H1 (cell line): ENCODE results near the gene KLF9. TPM values are rescaled to one million over a fixed set of nuclear protein-coding genes. Genes with fewer than 3 reads are reported as not detected.

Source experiments
- CTCF ChIA-PET: fragments of 300-600 bp; sonication (Branson Sonifier 250); formaldehyde crosslinking; loops from one replicate; lab custom pipeline; 2021; ENCODE audit not compliant: partially characterized antibody; lab: Charles Lee
- POLR2A ChIA-PET: fragments of 300-600 bp; sonication (Branson Sonifier 250); formaldehyde crosslinking; loops from one replicate; lab custom pipeline; 2021; ENCODE audit warnings: inconsistent platforms; ENCODE audit not compliant: partially characterized antibody; lab: Charles Lee
- DNase-seq, 2 experiments: peaks; one replicate each; pipeline versions ENCODE4 v3.0.0 to v3.0.0-alpha.2; 2010 to 2022; ENCODE audit warnings: low spot score in 2 of 2, low read depth in 1 of 2, mixed read lengths in 1 of 2
- FAIRE-seq: peaks from 2 replicates; lab custom pipeline; 2011; peaks lifted over from hg19 to GRCh38; lab: Jason Lieb, UNC
- H2AFZ ChIP-seq: 2 replicates; pipeline ENCODE4 v1.8.1; 2012; ENCODE audit warnings: low read length, inconsistent platforms
- H2AK5ac ChIP-seq: 2 replicates; pipeline ENCODE4 v1.6.1; 2013; ENCODE audit warnings: low read depth, low read length
- H2BK120ac ChIP-seq: replicated peaks from 2 replicates; pipeline ENCODE3; 2013; ENCODE audit warnings: low read depth, low read length, inconsistent platforms
- H2BK12ac ChIP-seq: 2 replicates; pipeline ENCODE4 v1.6.1; 2013; ENCODE audit warnings: low read depth, low read length
- H2BK15ac ChIP-seq: 2 replicates; pipeline ENCODE4 v1.6.1; 2013; ENCODE audit warnings: low read length
- H2BK20ac ChIP-seq: 2 replicates; pipeline ENCODE4 v1.6.1; 2013; ENCODE audit warnings: low read length
- H2BK5ac ChIP-seq: 2 replicates; pipeline ENCODE4 v1.6.1; 2013; ENCODE audit warnings: low read depth, low read length
- H3K14ac ChIP-seq: 2 replicates; pipeline ENCODE4 v1.6.1; 2013; ENCODE audit warnings: inconsistent platforms; ENCODE audit not compliant: insufficient read length
- H3K18ac ChIP-seq: 2 replicates; pipeline ENCODE4 v1.6.1; 2013; ENCODE audit warnings: low read length; ENCODE audit errors: extremely low read depth
- H3K23ac ChIP-seq: 2 replicates; pipeline ENCODE4 v1.6.1; 2013; ENCODE audit warnings: inconsistent platforms; ENCODE audit not compliant: insufficient read length
- H3K23me2 ChIP-seq: 2 replicates; pipeline ENCODE4 v1.6.1; 2013; ENCODE audit warnings: low read depth, low read length
- H3K27ac ChIP-seq: 2 replicates; pipeline ENCODE4 v1.6.1; 2011; ENCODE audit warnings: low read depth, low read length, inconsistent platforms
- H3K27me3 ChIP-seq, 4 experiments: replicated peaks in 1 of 4; 1 replicate in 1 of 4; 2 replicates in 3 of 4; pipeline versions ENCODE4 v1.6.1 to v1.8.1; 2011 to 2013; ENCODE audit warnings: low read length in 3 of 4, mild to moderate bottlenecking in 3 of 4, inconsistent platforms in 2 of 4, mixed read lengths in 2 of 4, moderate library complexity in 1 of 4; ENCODE audit not compliant: control insufficient read depth in 3 of 4, insufficient read depth in 3 of 4; ENCODE audit errors: extremely low read depth in 1 of 4
- H3K36me3 ChIP-seq, 4 experiments: 2 replicates each; pipeline versions ENCODE4 v1.6.1 to v1.8.1; 2011 to 2013; ENCODE audit warnings: mild to moderate bottlenecking in 4 of 4, low read length in 3 of 4, moderate library complexity in 2 of 4, control low read depth in 1 of 4, inconsistent platforms in 1 of 4; ENCODE audit not compliant: insufficient read depth in 4 of 4, control insufficient read depth in 2 of 4
- H3K4ac ChIP-seq: replicated peaks from 2 replicates; pipeline ENCODE3; 2013; ENCODE audit warnings: low read length, low read depth, mixed read lengths, inconsistent platforms; ENCODE audit not compliant: insufficient read length
- H3K4me1 ChIP-seq, 4 experiments: replicated peaks in 1 of 4; 1 replicate in 1 of 4; 2 replicates in 3 of 4; pipeline versions ENCODE4 v1.6.1 to v1.8.1; 2011 to 2013; ENCODE audit warnings: low read length in 3 of 4, inconsistent platforms in 2 of 4, mixed read lengths in 1 of 4; ENCODE audit not compliant: insufficient read depth in 4 of 4, control insufficient read depth in 3 of 4
- H3K4me2 ChIP-seq, 2 experiments: 2 replicates each; pipeline versions ENCODE4 v1.6.1 to v1.8.1; 2011 to 2013; ENCODE audit warnings: low read depth in 2 of 2, low read length in 2 of 2, control low read depth in 1 of 2, inconsistent platforms in 1 of 2, mild to moderate bottlenecking in 1 of 2; ENCODE audit not compliant: insufficient read depth in 1 of 2
- H3K4me3 ChIP-seq, 4 experiments: fragments of 200-600, 300-600 bp in 1 of 4; sonication (generic), shearing (Covaris generic), sonication (Bioruptor Twin) in 1 of 4; 2 replicates each; pipeline versions ENCODE4 v1.5.1 to v1.8.1; 2011 to 2016; ENCODE audit warnings: low read length in 4 of 4, low read depth in 3 of 4, control low read depth in 2 of 4, inconsistent platforms in 2 of 4, mild to moderate bottlenecking in 2 of 4, mixed read lengths in 1 of 4, moderate library complexity in 1 of 4; ENCODE audit not compliant: insufficient read depth in 2 of 4; ENCODE audit errors: extremely low read depth in 1 of 4
- H3K56ac ChIP-seq: replicated peaks from 2 replicates; pipeline ENCODE3; 2013; ENCODE audit warnings: low read depth, mild to moderate bottlenecking, mixed read lengths, low read length, inconsistent platforms; ENCODE audit not compliant: insufficient read length
- H3K79me1 ChIP-seq: 2 replicates; pipeline ENCODE4 v1.6.1; 2013; ENCODE audit warnings: low read depth, low read length, control low read depth
- H3K79me2 ChIP-seq, 2 experiments: 2 replicates each; pipeline versions ENCODE4 v1.6.1 to v1.8.1; 2012 to 2013; ENCODE audit warnings: low read length in 2 of 2, mild to moderate bottlenecking in 2 of 2, inconsistent platforms in 1 of 2; ENCODE audit not compliant: insufficient read depth in 2 of 2, control insufficient read depth in 1 of 2
- H3K9ac ChIP-seq, 4 experiments: replicated peaks in 1 of 4; 1 replicate in 1 of 4; 2 replicates in 3 of 4; pipeline versions ENCODE4 v1.6.1 to v1.8.1; 2011 to 2013; ENCODE audit warnings: low read depth in 3 of 4, low read length in 3 of 4, control low read depth in 2 of 4, mild to moderate bottlenecking in 2 of 4, moderate library complexity in 2 of 4, inconsistent platforms in 1 of 4; ENCODE audit errors: extremely low read depth in 1 of 4
- H3K9me3 ChIP-seq, 2 experiments: 2 replicates each; pipeline versions ENCODE4 v1.6.1 to v1.8.1; 2012 to 2013; ENCODE audit warnings: mild to moderate bottlenecking in 2 of 2, moderate library complexity in 2 of 2, control low read depth in 1 of 2, inconsistent platforms in 1 of 2, low read depth in 1 of 2, low read length in 1 of 2, mixed read lengths in 1 of 2; ENCODE audit not compliant: insufficient read depth in 2 of 2
- H4K20me1 ChIP-seq, 2 experiments: replicated peaks in 1 of 2; 2 replicates each; pipeline versions ENCODE3 to v1.8.1; 2011 to 2013; ENCODE audit warnings: inconsistent platforms in 2 of 2, low read length in 2 of 2, mild to moderate bottlenecking in 1 of 2; ENCODE audit not compliant: insufficient read depth in 2 of 2, control insufficient read depth in 1 of 2
- H4K5ac ChIP-seq: 2 replicates; pipeline ENCODE4 v1.6.1; 2013; ENCODE audit warnings: low read length, low read depth, mixed read lengths, inconsistent platforms; ENCODE audit not compliant: insufficient read length
- H4K8ac ChIP-seq: 2 replicates; pipeline ENCODE4 v1.8.0; 2013; ENCODE audit warnings: mild to moderate bottlenecking, moderate library complexity, low read length, inconsistent platforms; ENCODE audit not compliant: insufficient read depth; ENCODE audit errors: extremely low read depth
- H4K91ac ChIP-seq: replicated peaks from 2 replicates; pipeline ENCODE3; 2013; ENCODE audit warnings: low read length, mixed read lengths, inconsistent platforms; ENCODE audit not compliant: insufficient read length
- ASH2L ChIP-seq: fragments of 200-600, 300-600 bp; sonication (generic); IDR thresholded peaks from one replicate; pipeline ENCODE4 v1.7.1; 2017; ENCODE audit warnings: low read length
- BCL11A ChIP-seq, 2 experiments: IDR thresholded peaks; one replicate each; pipeline ENCODE4 v1.6.1; 2011; ENCODE audit warnings: low read depth in 2 of 2, low read length in 2 of 2, mild to moderate bottlenecking in 2 of 2
- CHD2 ChIP-seq: IDR thresholded peaks from 2 replicates; pipeline ENCODE4 v1.6.1; 2012; ENCODE audit warnings: low read length, improper control_type of control experiment
- CTBP2 ChIP-seq: IDR thresholded peaks from 2 replicates; pipeline ENCODE4 v1.7.0; 2011; ENCODE audit warnings: borderline replicate concordance, mild to moderate bottlenecking, moderate library complexity, mixed read lengths, low read length; ENCODE audit not compliant: insufficient read depth, insufficient read length
- E2F6 ChIP-seq: IDR thresholded peaks from 2 replicates; pipeline ENCODE4 v1.6.1; 2012; ENCODE audit warnings: inconsistent platforms
- EZH2 ChIP-seq: fragments of 200-600 bp; sonication (generic); IDR thresholded peaks from 2 replicates; pipeline ENCODE4 v1.7.1; 2012; ENCODE audit warnings: low read depth, mild to moderate bottlenecking, moderate library complexity, low read length, inconsistent platforms; ENCODE audit not compliant: severe bottlenecking
- GTF2F1 ChIP-seq: IDR thresholded peaks from 2 replicates; pipeline ENCODE4 v1.6.1; 2012; ENCODE audit warnings: low read depth, low read length, improper control_type of control experiment, borderline replicate concordance
- HDAC2 ChIP-seq, 2 experiments: fragments of 300-600 bp in 1 of 2; sonication (generic) in 1 of 2; IDR thresholded peaks; 2 replicates each; pipeline ENCODE4 v1.6.1; 2011 to 2012; ENCODE audit warnings: low read depth in 2 of 2, low read length in 2 of 2, mild to moderate bottlenecking in 2 of 2, moderate library complexity in 2 of 2, borderline replicate concordance in 1 of 2, inconsistent platforms in 1 of 2
- MAX ChIP-seq: IDR thresholded peaks from 2 replicates; pipeline ENCODE4 v1.6.1; 2012; ENCODE audit warnings: inconsistent platforms
- PHF8 ChIP-seq: fragments of 200-600 bp; sonication (generic); conservative IDR thresholded peaks from 2 replicates; pipeline ENCODE4 v1.7.1; 2012; ENCODE audit warnings: low read depth, mild to moderate bottlenecking, inconsistent platforms, low read length, moderate library complexity
- SP1 ChIP-seq: IDR thresholded peaks from 2 replicates; pipeline ENCODE4 v1.6.1; 2011; ENCODE audit warnings: low read depth, low read length
- SP4 ChIP-seq: IDR thresholded peaks from 2 replicates; pipeline ENCODE4 v1.6.1; 2012; ENCODE audit warnings: low read length, inconsistent platforms
- TEAD4 ChIP-seq: IDR thresholded peaks from 2 replicates; pipeline ENCODE4 v1.6.1; 2012; ENCODE audit warnings: low read depth, low read length, inconsistent platforms, mixed read lengths
- YY1 ChIP-seq: IDR thresholded peaks from 2 replicates; pipeline ENCODE4 v1.6.1; 2011; ENCODE audit warnings: low read depth, mild to moderate bottlenecking, low read length
- WGBS, 2 experiments: shearing (Covaris generic) in 1 of 2; methylation state at CpG; one replicate each; pipeline versions ENCODE4 v1.1.6 to v1.1.7; 2013 to 2015; ENCODE audit warnings: low lambda C conversion rate in 2 of 2, mixed read lengths in 2 of 2, inconsistent platforms in 1 of 2, low coverage in 1 of 2, missing lambda C conversion rate in 1 of 2; ENCODE audit not compliant: insufficient replicate concordance in 2 of 2, insufficient coverage in 1 of 2, insufficient read length in 1 of 2; ENCODE audit errors: extremely low coverage in 1 of 2, missing lambda C conversion rate in 1 of 2; 5-methylcytosine and 5-hydroxymethylcytosine counted together
- polyA plus RNA-seq, 7 experiments: library from polyadenylated mRNA; depleted of rRNA in 3 of 7; stranded (reverse) in 5 of 7; unstranded in 2 of 7; fragments of >200 nt in 5 of 7; fragments of 200-250 nt in 2 of 7; gene quantifications; 1 replicate in 5 of 7; 2 replicates in 1 of 7; 4 replicates in 1 of 7; pipeline versions ENCODE4 v1.2.1 to v1.2.3, GENCODE V29; 2011 to 2013; ENCODE audit warnings: missing spikeins in 2 of 7, mixed read lengths in 2 of 7
- total RNA-seq: library from RNA; stranded (reverse); fragmentation: NEBNext Ultra II Directional; extraction: Animal tissue kit (Norgen Biotek cat#: 25700); gene quantifications from 2 replicates; pipeline ENCODE4 v1.2.1, GENCODE V29; 2021

Gene KLF9
- total and polyA plus RNA-seq, 2 of the 8 experiments (the other 6 are each of a cell fraction or from before 2014, with no cell fraction given), result 0.47 to 0.82 TPM

DNA sequence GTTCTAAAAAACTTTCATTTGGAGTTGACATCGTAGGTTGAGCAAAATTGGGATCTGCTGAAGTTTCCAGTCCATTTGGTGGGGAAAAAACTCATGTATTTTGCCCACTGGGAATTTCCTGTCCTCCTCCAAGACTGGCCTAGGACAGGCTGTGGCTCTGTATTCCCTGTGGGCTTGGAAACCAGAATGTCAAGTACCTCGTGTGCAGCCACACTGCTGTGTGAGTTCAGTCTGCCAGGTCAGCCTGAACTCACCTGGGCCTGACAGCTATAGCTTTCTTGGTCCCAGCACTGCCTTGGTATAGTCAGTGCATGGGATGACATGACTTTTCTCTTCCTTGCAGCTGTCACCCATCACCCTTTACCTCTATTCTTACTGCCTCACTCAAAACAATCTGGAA lies 35.0 kb upstream of the KLF9 start:
- Histone ChIP-seq H2BK12ac (no peak overlapping the region), H2BK120ac (no peak overlapping the region)
- 87% methylated on average over 2 of the region's 2 CpGs; no CpG with 5 or more reads in 1 of the 2 experiments for WGBS, 2 experiments
- TF ChIP-seq PHF8, result no peak
- no peak for TF ChIP-seq CTBP2
- no peak for TF ChIP-seq YY1
- TF ChIP-seq TEAD4, result no peak
- TF ChIP-seq BCL11A (IDR thresholded peaks at IDR 0.05; ENCODE audit: low read depth in 2 of 2, low read length in 2 of 2), result no peak
- no peak for TF ChIP-seq ASH2L
- no peak for TF ChIP-seq MAX
- no peak for TF ChIP-seq CHD2
- no peak for TF ChIP-seq SP1
- no peak for TF ChIP-seq E2F6
- TF ChIP-seq HDAC2 (IDR thresholded peaks at IDR 0.05; ENCODE audit: borderline replicate concordance in 1 of 2, low read depth in 2 of 2, low read length in 2 of 2), result no peak
- no peak for TF ChIP-seq SP4
- TF ChIP-seq EZH2, result no peak
- no peak for TF ChIP-seq GTF2F1

More for the DNA sequence above, 35.0 kb upstream of the KLF9 start:
- no peaks in the 10 kb centered on the region for H3K23me2 ChIP-seq
- no peak overlapping the region for H2AFZ ChIP-seq
- no peak overlapping the region for H2BK20ac ChIP-seq
- FAIRE-seq (no peak), DNase-seq (no peak)
- no peaks in the 10 kb centered on the region for H3K4me1 ChIP-seq
- no peak overlapping the region for H3K4me3 ChIP-seq
- H3K79me2 ChIP-seq, result no peaks in the 10 kb centered on the region
- no peak overlapping the region for H3K4ac ChIP-seq
- no peak overlapping the region for H3K27ac ChIP-seq
- no peak overlapping the region for H3K9ac ChIP-seq
- no peaks in the 10 kb centered on the region for H3K9me3 ChIP-seq
- H4K8ac ChIP-seq, result no peak overlapping the region
- H3K79me1 ChIP-seq, result no peaks in the 10 kb centered on the region
- H2AK5ac ChIP-seq, result no peak overlapping the region
- H3K4me2 ChIP-seq, result no peak overlapping the region
- H4K91ac ChIP-seq, result no peak overlapping the region
- no peak overlapping the region for H2BK15ac ChIP-seq
- H3K14ac ChIP-seq, result no peak overlapping the region
- H3K36me3 ChIP-seq, result no peaks in the 10 kb centered on the region
- H3K27me3 ChIP-seq, result no peaks in the 10 kb centered on the region
- H4K20me1 ChIP-seq, result no peaks in the 10 kb centered on the region
- no peak overlapping the region for H4K5ac ChIP-seq
- H3K23ac ChIP-seq, result no peak overlapping the region
- ChIA-PET CTCF (interaction anchor here (1.4 kb wide), 1 partner anchor 35 kb away, joined by 5 read pairs; no protein-coding TSS in a partner anchor), POLR2A (no interaction called here)
- H2BK5ac ChIP-seq, result no peak overlapping the region
- H3K18ac ChIP-seq, result no peak overlapping the region
- no peak overlapping the region for H3K56ac ChIP-seq
